HepG2 (cell line): ENCODE measurements around the gene AGTR2. TPM values are rescaled to one million over a fixed set of nuclear protein-coding genes. Genes with fewer than 3 reads are reported as not detected.

Experiments
- ATAC-seq: fragments of 200-7000 bp; cut with Tn5 transposase; 3 replicates; pipeline ENCODE4 v1.9.1; 2020; ENCODE audit warnings: mild to moderate bottlenecking, moderate library complexity
- Bru-seq: library from RNA; stranded (reverse); fragments of 400-500 nt; gene quantifications from one replicate; lab custom pipeline; 2021; lab: Mats Ljungman, UMichigan
- BruChase-seq, 2 experiments: library from RNA; stranded (reverse); fragments of 400-500 nt; gene quantifications; one replicate each; lab custom pipeline; 2021; lab: Mats Ljungman, UMichigan
- BruUV-seq: library from RNA; stranded (reverse); fragments of 400-500 nt; replicated peaks from 2 replicates; lab custom pipeline; 2021; lab: Mats Ljungman, UMichigan
- CTCF ChIA-PET: fragments of 300-600 bp; formaldehyde crosslinking; extraction: SDS; loops from one replicate; lab custom pipeline; 2021; ENCODE audit warnings: low total read pairs, inconsistent platforms, low intra/inter-chr PET ratio; lab: Yijun Ruan, JAX
- POLR2A ChIA-PET: fragments of 350-600 bp; sonication (Branson Sonifier 250); formaldehyde crosslinking; loops from one replicate; lab custom pipeline; 2020; ENCODE audit warnings: antibody characterized with exemption, inconsistent platforms; lab: Yijun Ruan, JAX
- DNase-seq: peaks from one replicate; pipeline ENCODE4 v3.0.0-alpha.2; 2015; ENCODE audit warnings: low spot score
- FAIRE-seq: peaks from 3 replicates; lab custom pipeline; 2011; peaks lifted over from hg19 to GRCh38; lab: Jason Lieb, UNC
- H2AFZ ChIP-seq: one replicate; pipeline ENCODE4 v1.6.1; 2011; ENCODE audit warnings: low read length, inconsistent platforms
- H3K27ac ChIP-seq: fragments of 300-600 bp; 3 replicates; pipeline ENCODE4 v1.8.0; 2011; ENCODE audit warnings: mixed run types, mild to moderate bottlenecking, mixed read lengths, low read length, inconsistent platforms; ENCODE audit not compliant: insufficient read depth; ENCODE audit errors: extremely low read length
- H3K27me3 ChIP-seq, 2 experiments: fragments of 200-600 bp in 1 of 2; 2 replicates in 1 of 2; 3 replicates in 1 of 2; pipeline versions ENCODE4 v1.6.0 to v1.8.0; 2011; ENCODE audit warnings: low read length in 2 of 2, mild to moderate bottlenecking in 2 of 2, moderate library complexity in 2 of 2, inconsistent platforms in 1 of 2; ENCODE audit not compliant: insufficient read depth in 2 of 2, control insufficient read depth in 1 of 2
- H3K36me3 ChIP-seq, 2 experiments: fragments of 200-600 bp in 1 of 2; replicated peaks in 1 of 2; 2 replicates in 1 of 2; 3 replicates in 1 of 2; pipeline versions ENCODE4 v1.5.1 to v1.8.0; 2011; ENCODE audit warnings: low read length in 2 of 2, inconsistent platforms in 1 of 2; ENCODE audit not compliant: insufficient read depth in 2 of 2, control insufficient read depth in 1 of 2
- H3K4me1 ChIP-seq: 2 replicates; pipeline ENCODE4 v1.5.1; 2012; ENCODE audit warnings: low read length, inconsistent platforms; ENCODE audit not compliant: insufficient read depth
- H3K4me2 ChIP-seq: 2 replicates; pipeline ENCODE4 v1.6.0; 2011; ENCODE audit warnings: low read depth, low read length, inconsistent platforms
- H3K4me3 ChIP-seq, 3 experiments: fragments of 200-600 bp in 1 of 3; sonication (generic), shearing (Covaris generic) in 1 of 3; replicated peaks in 1 of 3; 2 replicates each; pipeline ENCODE4 v1.5.1; 2011 to 2016; ENCODE audit warnings: low read length in 3 of 3, inconsistent platforms in 2 of 3, low read depth in 2 of 3, mild to moderate bottlenecking in 2 of 3, control low read depth in 1 of 3, mixed read lengths in 1 of 3; ENCODE audit not compliant: insufficient read depth in 1 of 3
- H3K79me2 ChIP-seq: one replicate; pipeline ENCODE4 v1.6.1; 2011; ENCODE audit warnings: low read length, inconsistent platforms; ENCODE audit not compliant: insufficient read depth
- H3K9ac ChIP-seq: 2 replicates; pipeline ENCODE4 v1.6.0; 2011; ENCODE audit warnings: mild to moderate bottlenecking, low read depth, low read length, inconsistent platforms; ENCODE audit not compliant: insufficient read depth
- H3K9me3 ChIP-seq: 2 replicates; pipeline ENCODE4 v1.5.1; 2012; ENCODE audit warnings: mild to moderate bottlenecking, low read length
- H4K20me1 ChIP-seq: 2 replicates; pipeline ENCODE4 v1.6.0; 2011; ENCODE audit warnings: inconsistent platforms, mild to moderate bottlenecking, low read length, moderate library complexity; ENCODE audit not compliant: insufficient read depth
- ARNT ChIP-seq: fragments of 450-650 bp; IDR thresholded peaks from 2 replicates; pipeline ENCODE4 v1.6.1; 2017
- CSRNP2 ChIP-seq: sonication (generic); formaldehyde crosslinking; conservative IDR thresholded peaks from 2 replicates; pipeline ENCODE4 v1.8.0; 2022; ENCODE audit warnings: low read depth, missing genetic modification reagents
- HMG20B ChIP-seq: conservative IDR thresholded peaks from 2 replicates; pipeline ENCODE4 v1.6.1; 2016; ENCODE audit warnings: missing genetic modification reagents, missing compliant biosample characterization
- IRF1 ChIP-seq: sonication (generic); formaldehyde crosslinking; IDR thresholded peaks from 2 replicates; pipeline ENCODE4 v1.4.0; 2020; ENCODE audit warnings: low read depth, mild to moderate bottlenecking, missing genetic modification reagents
- JUNB ChIP-seq: sonication (generic); formaldehyde crosslinking; IDR thresholded peaks from 2 replicates; pipeline ENCODE4 v1.8.0; 2022; ENCODE audit warnings: missing genetic modification reagents, mild to moderate bottlenecking, borderline replicate concordance
- NRL ChIP-seq: sonication (generic); formaldehyde crosslinking; IDR thresholded peaks from 2 replicates; pipeline ENCODE4 v1.5.0; 2020; ENCODE audit warnings: missing genetic modification reagents, mild to moderate bottlenecking, moderate library complexity, borderline replicate concordance
- RARG ChIP-seq: sonication (generic); formaldehyde crosslinking; IDR thresholded peaks from 2 replicates; pipeline ENCODE4 v1.4.0; 2020; ENCODE audit warnings: low read depth, mild to moderate bottlenecking, missing genetic modification reagents
- RCOR2 ChIP-seq: IDR thresholded peaks from 2 replicates; pipeline ENCODE4 v1.6.1; 2016; ENCODE audit warnings: missing biosample characterization, missing genetic modification reagents
- RFX3 ChIP-seq: IDR thresholded peaks from 2 replicates; pipeline ENCODE4 v1.6.1; 2016; ENCODE audit warnings: missing biosample characterization, missing genetic modification reagents
- SRSF4 ChIP-seq: fragments of 200-400 bp; formaldehyde crosslinking; IDR thresholded peaks from one replicate; pipeline ENCODE4 v1.6.1; 2018; ENCODE audit warnings: mild to moderate bottlenecking, low read depth, low read length, moderate library complexity; ENCODE audit not compliant: poor library complexity, severe bottlenecking
- ZBTB14 ChIP-seq: sonication (generic); formaldehyde crosslinking; IDR thresholded peaks from 2 replicates; pipeline ENCODE4 v1.4.0; 2020; ENCODE audit warnings: missing genetic modification reagents
- ZNF274 ChIP-seq: sonication (generic); formaldehyde crosslinking; IDR thresholded peaks from 2 replicates; pipeline ENCODE4 v1.5.1; 2020; ENCODE audit warnings: mild to moderate bottlenecking, missing genetic modification reagents
- ZNF343 ChIP-seq: sonication (generic); formaldehyde crosslinking; IDR thresholded peaks from 2 replicates; pipeline ENCODE4 v1.4.0; 2020; ENCODE audit warnings: mild to moderate bottlenecking, missing genetic modification reagents
- ZNF777 ChIP-seq: sonication (generic); formaldehyde crosslinking; IDR thresholded peaks from 2 replicates; pipeline ENCODE4 v1.4.0; 2020; ENCODE audit warnings: missing genetic modification reagents
- ZNF792 ChIP-seq: IDR thresholded peaks from 2 replicates; pipeline ENCODE4 v1.6.1; 2016
- WGBS: methylation state at CpG from one replicate; pipeline ENCODE4 v1.1.6; 2017; ENCODE audit warnings: low lambda C conversion rate; 5-methylcytosine and 5-hydroxymethylcytosine counted together
- in situ Hi-C: cut with HindIII; loops from 2 replicates; pipeline ENCODE4 v1.10.0; 2017; ENCODE audit warnings: low pct_unique_long_range_greater_than_20kb; ENCODE audit not compliant: extremely low pct_ligation_motif_present
- intact Hi-C: fragments of 100-400 bp; cut with micrococcal nuclease; formaldehyde crosslinking; loops from one replicate; pipeline ENCODE4 v1.10.0; 2022; ENCODE audit not compliant: unreplicated experiment
- long read RNA-seq, 2 experiments: library from RNA in 1 of 2; library from polyadenylated mRNA in 1 of 2; stranded (forward) in 1 of 2; unstranded in 1 of 2; transcript quantifications; one replicate each; pipeline ENCODE4 v2.0.0, GENCODE V29; 2019 to 2022
- polyA minus RNA-seq, 3 experiments: library from RNA; depleted of rRNA, polyadenylated mRNA; stranded (reverse); fragments of >200 nt; gene quantifications; 2 replicates each; pipeline ENCODE4 v1.2.3, GENCODE V29; 2011; ENCODE audit warnings: low replicate concordance in 1 of 3
- polyA plus RNA-seq, 8 experiments: library from polyadenylated mRNA; depleted of rRNA in 3 of 8; stranded (reverse) in 7 of 8; unstranded in 1 of 8; fragments of >200 nt; fragmentation: Illumina TruSeq in 4 of 8; extraction: Trizol in 4 of 8; gene quantifications; 2 replicates each; pipeline versions ENCODE4 v1.2.1 to v1.2.3, GENCODE V29; 2011 to 2016; ENCODE audit warnings: low read depth in 4 of 8, missing spikeins in 1 of 8, mixed read lengths in 1 of 8; ENCODE audit not compliant: insufficient read depth in 1 of 8
- total RNA-seq, 5 experiments: library from RNA; depleted of rRNA; stranded (reverse); fragments of >200 nt; fragmentation: Illumina TruSeq; extraction: Trizol; gene quantifications; 2 replicates each; pipeline ENCODE4 v1.2.3, GENCODE V29; 2016; ENCODE audit warnings: low read depth in 1 of 5

AGTR2 gene
- not detected in 2 replicates for total RNA-seq (2016; rRNA removed; fragmentation: Illumina TruSeq; extraction: Trizol)
- not detected in 2 replicates for total RNA-seq (2016; cell fraction: cytosol; rRNA removed; fragmentation: Illumina TruSeq; extraction: Trizol; ENCODE audit: low read depth)
- total RNA-seq (2016; cell fraction: insoluble cytoplasmic fraction; rRNA removed; fragmentation: Illumina TruSeq; extraction: Trizol): not detected in 2 replicates
- total RNA-seq (2016; cell fraction: membrane; rRNA removed; fragmentation: Illumina TruSeq; extraction: Trizol): not detected in 2 replicates
- not detected in 2 replicates for total RNA-seq (2016; cell fraction: nucleus; rRNA removed; fragmentation: Illumina TruSeq; extraction: Trizol)
- not detected in 2 replicates for polyA plus RNA-seq (2011; rRNA removed)
- not detected in 2 replicates for polyA plus RNA-seq (2011; cell fraction: cytosol; rRNA removed)
- polyA plus RNA-seq (2011; cell fraction: nucleus; rRNA removed): not detected in 2 replicates
- not detected in 2 replicates for polyA plus RNA-seq (2012)
- not detected in 2 replicates for polyA plus RNA-seq (2016; cell fraction: cytosol; fragmentation: Illumina TruSeq; extraction: Trizol; ENCODE audit: low read depth)
- not detected in 2 replicates for polyA plus RNA-seq (2016; cell fraction: insoluble cytoplasmic fraction; fragmentation: Illumina TruSeq; extraction: Trizol; ENCODE audit: low read depth)
- not detected in 2 replicates for polyA plus RNA-seq (2016; cell fraction: membrane; fragmentation: Illumina TruSeq; extraction: Trizol; ENCODE audit: low read depth)
- polyA plus RNA-seq (2016; cell fraction: nucleus; fragmentation: Illumina TruSeq; extraction: Trizol; ENCODE audit: insufficient read depth, low read depth): not detected in 2 replicates
- not detected in 2 replicates for polyA minus RNA-seq (2011; rRNA and poly(A)+ RNA removed; ENCODE audit: low replicate concordance)
- polyA minus RNA-seq (2011; cell fraction: cytosol; rRNA and poly(A)+ RNA removed): not detected in 2 replicates
- not detected in 2 replicates for polyA minus RNA-seq (2011; cell fraction: nucleus; rRNA and poly(A)+ RNA removed)
- not detected for Bru-seq, nascent RNA
- not detected for BruChase-seq, experiment 1, labeled RNA remaining after a 6-hour chase
- BruChase-seq, experiment 2, labeled RNA remaining after a 2-hour chase: not detected
- long read RNA-seq, experiment 1: 0 reads
- long read RNA-seq, experiment 2: 0 reads

GRCh38 chrX:116170511-116170910, at the start of gene AGTR2:
AGTR2 (plus strand) TSS chrX:116170744; CDS start chrX:116172281, 1,537 bp downstream.
- intact Hi-C loops (no loop called here), in situ Hi-C loops (no loop called here)
- H3K9ac ChIP-seq: no peak within 1 kb of the TSS
- BruUV-seq: no TSS peak
- no peaks in the 10 kb centered on the region for H3K36me3 ChIP-seq
- H3K27ac ChIP-seq: no peak within 1 kb of the TSS
- no peak for TF ChIP-seq NRL (CRISPR knock-in tag)
- no peak for TF ChIP-seq ZNF792 (CRISPR knock-in tag)
- no peak for TF ChIP-seq ARNT
- no peak for TF ChIP-seq JUNB
- TF ChIP-seq RFX3 (CRISPR knock-in tag): no peak
- TF ChIP-seq HMG20B: no peak
- TF ChIP-seq RCOR2 (CRISPR knock-in tag): no peak
- no peak for TF ChIP-seq ZNF343 (CRISPR knock-in tag)
- no peak for TF ChIP-seq SRSF4
- no peak for TF ChIP-seq ZBTB14 (CRISPR knock-in tag)
- TF ChIP-seq IRF1 (CRISPR knock-in tag): no peak
- no peak for TF ChIP-seq CSRNP2 (CRISPR knock-in tag)
- no peak for TF ChIP-seq ZNF777
- TF ChIP-seq RARG (CRISPR knock-in tag): no peak
- TF ChIP-seq ZNF274 (CRISPR knock-in tag): no peak
- 5% methylated on average over 3 of the region's 3 CpGs for WGBS
- H2AFZ ChIP-seq: no peak within 1 kb of the TSS
- no peak for DNase-seq
- H3K79me2 ChIP-seq: no peaks in the 10 kb centered on the region
- POLR2A ChIA-PET: no interaction called here
- H4K20me1 ChIP-seq: no peaks in the 10 kb centered on the region
- H3K4me2 ChIP-seq: no peak within 1 kb of the TSS
- CTCF ChIA-PET: no interaction called here
- ATAC-seq: no peak
- H3K4me1 ChIP-seq: no peaks in the 10 kb centered on the region
- no peaks in the 10 kb centered on the region for H3K27me3 ChIP-seq
- H3K9me3 ChIP-seq: no peaks in the 10 kb centered on the region
- FAIRE-seq: no peak
- H3K4me3 ChIP-seq: no peak within 1 kb of the TSS
